Femur (tissue), 1 donor: ENCODE results near the gene DOCK10.

ENCODE experiments used
- DNase-seq: peaks from one replicate; pipeline ENCODE4 v3.0.0-alpha.2; 2017

The DOCK10 gene

DNA sequence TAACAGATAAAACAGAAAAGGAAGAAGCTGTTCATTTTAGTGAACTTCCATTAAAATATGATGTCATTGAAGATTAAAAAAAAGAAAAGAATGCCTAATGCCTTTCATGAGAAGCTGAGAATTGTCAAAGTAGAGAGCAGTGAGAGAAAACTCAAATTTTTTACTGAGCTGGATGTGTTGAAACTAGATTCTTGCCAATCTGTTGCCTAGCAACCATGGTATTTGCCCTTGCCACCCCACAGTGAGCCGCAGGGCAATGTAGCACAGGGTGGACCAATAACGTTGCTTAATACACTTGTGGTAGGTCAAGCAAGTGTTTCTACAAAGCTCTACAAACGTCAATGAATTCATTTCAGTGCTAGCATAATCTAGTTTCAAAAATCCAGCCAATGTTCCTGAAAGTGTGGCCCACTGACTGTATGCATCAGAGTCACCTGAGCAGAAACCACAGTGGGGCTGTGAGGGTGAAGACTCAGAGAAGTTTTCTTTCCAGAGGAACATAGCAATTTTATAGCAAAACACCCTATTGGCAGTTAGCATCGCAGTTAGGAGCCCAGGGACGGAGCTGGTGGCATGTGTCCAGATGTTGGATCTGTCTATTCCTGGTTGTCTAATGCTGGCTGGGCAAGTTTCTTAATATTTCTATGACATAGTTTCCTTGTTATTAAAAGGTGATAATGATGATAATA, 132.2 kb downstream of the DOCK10 start:
- DNase-seq: peak; percentile 76

DNA sequence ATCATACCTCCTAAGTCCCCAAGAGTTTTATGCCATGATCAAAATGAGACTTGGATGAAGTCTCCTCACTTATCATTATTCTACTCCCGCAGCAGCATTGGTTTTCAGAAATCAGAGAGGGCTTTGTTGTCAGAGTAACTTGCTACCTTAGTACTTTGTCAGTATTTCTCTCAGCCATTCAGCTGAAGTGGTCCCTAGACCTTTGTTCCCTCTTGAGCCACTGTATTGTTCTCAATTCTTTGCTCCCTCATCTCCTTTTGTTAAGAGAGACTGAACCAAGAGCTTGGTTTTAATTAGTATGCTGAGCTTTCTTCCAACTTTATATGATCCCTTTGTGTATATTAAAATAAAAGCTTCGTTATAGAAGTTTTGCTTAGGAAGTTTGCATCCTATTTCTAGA, 133.4 kb downstream of the DOCK10 start:
- no peak for DNase-seq

DNA sequence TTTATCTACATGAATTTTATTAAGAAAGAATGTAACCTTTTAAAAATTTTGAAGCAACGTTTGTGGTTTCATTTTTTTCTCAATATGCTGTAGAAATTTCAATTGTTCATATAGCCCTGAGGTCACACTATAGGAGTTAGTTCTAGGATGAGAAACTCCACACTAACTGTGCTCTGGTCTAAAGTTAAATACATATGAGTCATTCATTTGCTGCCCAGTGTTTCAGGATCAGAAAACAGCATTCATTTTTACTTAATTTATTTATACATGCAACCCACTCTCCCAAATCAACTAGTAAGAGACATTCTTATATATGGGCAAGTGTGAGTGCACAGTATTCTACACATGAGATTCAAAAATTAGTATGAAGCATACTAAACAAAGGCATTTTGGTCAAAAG, 137.9 kb downstream of the DOCK10 start:
- DNase-seq: no peak

DNA sequence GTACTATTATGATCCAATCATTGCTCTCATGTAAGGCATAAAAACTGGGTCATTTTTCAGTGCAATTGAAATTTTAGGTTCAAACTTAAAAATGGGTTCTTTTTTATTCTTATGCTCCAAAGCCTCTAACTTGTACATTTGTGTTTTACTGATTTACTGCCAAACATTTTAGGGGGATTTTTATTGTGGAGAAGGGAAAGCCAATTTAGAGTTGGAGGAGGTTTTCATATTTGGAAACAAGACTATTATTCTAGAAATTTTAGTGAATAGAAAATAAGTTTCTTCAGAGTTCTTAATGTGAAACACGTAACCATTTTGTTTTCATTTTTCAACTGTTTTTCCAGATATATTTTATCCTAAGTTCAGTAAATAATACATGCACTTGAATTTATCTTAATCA, 138.6 kb downstream of the DOCK10 start:
- no peak for DNase-seq

DNA sequence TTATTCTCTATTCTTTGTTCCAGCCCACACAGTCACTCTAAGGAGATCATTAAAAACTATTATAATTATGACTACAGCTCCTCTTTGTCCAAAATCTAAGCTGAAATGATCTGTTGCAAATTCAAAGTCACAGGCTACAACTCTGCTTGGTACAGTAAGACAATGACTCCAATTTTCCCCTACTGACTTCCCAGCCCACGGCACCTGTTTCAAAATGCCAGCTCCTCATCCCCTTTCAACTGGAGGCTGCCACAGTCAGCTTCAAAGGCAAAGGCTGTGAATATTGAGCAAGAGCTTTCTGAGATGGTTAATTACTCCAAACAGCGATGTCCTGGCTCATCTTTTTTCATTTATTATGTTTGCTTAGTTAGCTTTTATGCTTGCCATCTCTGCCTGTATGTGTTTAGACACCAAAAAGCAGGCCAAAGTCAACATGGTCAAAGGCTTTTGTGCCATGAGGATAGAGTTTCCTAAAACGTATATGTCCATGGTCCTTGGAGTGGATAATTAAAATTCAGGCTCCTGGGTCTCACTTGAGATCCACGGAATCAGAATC, 141.1 kb downstream of the DOCK10 start:
- no peak for DNase-seq

DNA sequence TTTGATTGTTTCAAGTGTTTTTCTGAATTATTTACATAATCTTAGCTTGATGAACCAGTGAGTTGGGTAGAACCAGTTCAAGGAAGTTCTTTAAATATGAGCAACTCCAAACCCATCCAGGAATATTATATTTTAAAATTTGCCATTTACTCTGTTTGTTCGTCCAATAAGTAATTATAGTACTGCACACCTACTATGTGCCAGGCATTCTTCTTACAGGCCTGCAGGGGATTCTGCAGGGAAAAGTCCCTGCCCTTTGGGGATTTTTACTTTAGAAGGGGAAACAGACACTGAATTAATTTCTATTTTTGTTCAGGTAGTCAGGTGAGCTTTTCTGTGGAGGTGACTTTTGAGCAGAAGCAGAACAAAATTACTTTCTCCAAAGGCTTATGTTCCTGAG, 146.9 kb downstream of the DOCK10 start:
- no peak for DNase-seq

DNA sequence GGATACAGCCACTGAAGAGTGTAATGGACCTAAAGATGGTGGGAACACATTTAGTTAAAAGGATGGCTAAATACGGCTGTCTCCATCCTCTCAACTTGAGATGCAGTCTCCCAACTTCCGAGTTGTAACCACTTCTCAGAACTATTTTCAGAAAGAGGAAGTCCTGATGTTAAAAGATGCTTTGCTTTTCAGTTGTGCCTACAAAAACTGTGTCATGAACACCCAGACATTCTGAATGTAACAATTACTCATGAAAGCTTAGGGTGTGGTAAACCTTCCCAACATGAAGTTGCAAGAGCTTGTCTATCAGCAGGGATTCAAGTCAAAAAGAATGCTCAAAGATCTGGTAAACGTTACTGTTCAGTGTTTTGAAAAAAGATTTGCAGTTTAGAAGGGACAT, 147.9 kb downstream of the DOCK10 start:
- no peak for DNase-seq

DNA sequence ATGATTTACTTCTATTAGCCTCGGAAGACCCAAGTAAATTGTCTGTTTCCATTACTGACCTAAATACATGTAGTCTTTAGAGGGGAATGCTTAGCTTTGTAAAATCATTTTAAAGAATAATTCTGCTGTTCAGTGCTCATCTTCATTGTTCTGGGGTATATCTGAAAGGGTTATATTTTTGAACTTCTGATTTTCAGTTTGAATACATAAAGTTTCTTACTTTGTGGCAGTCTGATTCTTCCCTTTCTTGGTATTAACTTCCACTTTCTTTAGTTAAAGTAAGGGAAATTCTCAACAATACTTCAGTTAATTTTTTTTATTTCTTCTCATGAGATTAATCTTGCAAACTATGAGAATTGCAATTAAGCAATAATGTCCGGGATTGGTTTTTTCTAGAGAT, 148.4 kb downstream of the DOCK10 start:
- no peak for DNase-seq

DNA sequence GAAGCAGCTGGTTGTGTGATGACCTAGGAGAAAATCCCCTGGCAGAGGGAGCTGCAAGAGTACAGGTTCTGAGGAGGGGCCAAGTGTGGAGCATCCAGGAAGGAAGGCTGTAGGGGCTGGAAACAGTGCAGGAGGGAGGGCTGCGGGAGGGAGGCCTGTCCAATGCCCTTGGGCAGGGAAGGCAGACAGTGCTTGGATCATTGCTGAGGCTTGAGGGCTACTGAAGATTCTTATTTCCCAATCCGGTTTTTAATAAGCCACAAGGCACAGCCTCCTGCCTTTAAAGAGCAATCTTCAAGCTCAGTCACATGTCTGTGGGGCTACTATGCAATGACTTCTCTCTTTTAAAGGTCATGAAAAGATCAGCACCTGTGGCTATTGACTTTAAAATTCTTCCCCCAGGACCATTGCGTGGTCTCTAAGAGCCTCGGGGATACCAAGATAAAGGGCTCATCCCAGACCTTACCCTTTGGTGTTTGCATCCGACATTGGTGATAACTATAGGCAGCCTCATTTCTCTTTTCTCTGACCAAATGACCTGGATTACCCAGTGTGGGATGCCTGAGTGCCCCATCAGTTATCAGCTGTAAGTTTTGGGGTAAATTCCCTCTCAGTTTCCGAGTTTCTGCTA, 149.6 kb downstream of the DOCK10 start:
- no peak for DNase-seq

DNA sequence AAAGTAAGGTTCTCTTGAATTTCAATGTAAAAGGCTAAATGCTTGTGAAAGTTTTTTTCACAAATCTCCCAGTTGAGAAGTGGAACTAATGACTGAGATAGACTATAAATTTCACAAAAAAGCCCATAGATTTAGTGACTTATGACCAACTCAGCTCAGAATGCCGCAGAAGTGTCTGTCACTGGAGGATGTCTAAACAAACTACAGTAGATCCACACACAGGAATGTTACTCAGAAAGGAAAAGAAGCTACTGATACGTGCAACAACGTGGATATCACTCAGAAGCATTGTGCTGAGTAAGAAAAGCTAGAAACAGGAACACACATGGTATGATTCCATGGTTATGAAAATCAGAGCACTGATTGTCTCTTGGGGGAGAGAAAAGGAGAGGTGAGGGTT, 151.9 kb downstream of the DOCK10 start:
- no peak for DNase-seq

DNA sequence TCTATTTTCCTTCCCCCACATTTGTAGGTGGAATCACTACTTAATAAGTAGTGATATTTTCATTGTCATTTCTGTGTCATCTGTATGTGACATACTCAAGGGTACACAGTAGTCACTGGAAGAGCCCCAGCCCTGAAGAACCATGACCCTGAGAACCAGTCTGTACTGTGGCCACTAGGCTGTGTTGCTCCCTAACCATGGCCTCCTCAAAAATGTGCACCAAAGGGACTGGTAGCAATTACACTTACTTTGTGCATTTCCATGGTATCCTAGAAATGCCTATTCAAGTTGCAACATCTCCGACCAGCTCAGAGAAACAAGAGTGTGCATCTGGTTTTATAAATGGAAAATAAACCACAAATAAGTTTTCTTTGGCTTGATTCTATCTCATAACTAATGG, 155.1 kb downstream of the DOCK10 start:
- no peak for DNase-seq

DNA sequence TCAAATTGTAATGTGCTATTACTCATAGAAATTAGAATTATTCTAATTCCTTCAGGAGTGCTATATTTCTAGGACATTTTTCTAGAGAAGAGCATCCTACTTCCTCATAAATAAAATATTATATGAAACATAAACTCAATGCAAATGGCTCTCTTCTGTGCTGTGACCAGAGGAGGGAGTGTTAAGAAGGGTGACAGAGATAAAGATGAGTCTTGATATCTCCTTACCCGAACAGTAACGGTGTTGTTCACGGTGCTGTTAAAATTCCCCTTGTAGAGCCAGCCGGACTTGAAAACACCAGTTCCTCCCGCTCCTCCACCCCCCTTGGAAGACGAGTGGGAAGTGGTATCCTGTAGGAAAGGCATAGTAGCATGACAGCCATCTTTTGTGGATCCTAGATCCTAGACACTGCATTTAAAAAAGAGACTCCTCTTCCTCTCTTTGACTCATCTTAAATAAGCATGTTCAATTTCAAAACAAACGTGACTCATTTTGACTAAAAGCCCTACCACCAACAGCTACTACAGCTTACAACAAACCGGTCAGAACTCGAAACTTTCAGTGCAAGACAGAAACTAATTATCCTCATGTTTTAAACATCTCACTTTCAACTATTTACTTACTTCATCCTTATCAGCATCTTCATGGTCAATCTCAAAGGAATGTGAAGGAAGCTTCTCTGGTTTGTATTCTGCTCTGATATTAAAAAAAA, 156.3 kb downstream of the DOCK10 start:
- no peak for DNase-seq

DNA sequence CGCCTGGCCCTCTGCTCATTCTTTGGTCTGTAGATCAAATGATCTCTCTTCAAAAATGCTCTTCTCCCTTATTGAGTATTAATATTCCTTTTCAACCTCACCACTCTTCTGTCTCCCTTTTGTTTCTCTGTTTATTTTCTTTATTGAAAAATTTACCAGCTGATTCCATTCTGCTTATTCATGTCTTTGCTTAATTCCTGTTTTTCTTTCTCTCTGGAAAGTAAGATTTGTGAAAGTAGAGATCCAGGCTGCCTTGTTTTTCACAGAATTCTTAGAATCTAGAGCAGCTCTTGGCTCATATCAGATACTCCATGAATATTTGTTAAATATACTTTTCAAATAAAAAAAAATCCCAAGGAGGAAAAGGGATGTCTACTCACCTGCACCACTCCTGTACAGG, 157.0 kb downstream of the DOCK10 start:
- DNase-seq: no peak

DNA sequence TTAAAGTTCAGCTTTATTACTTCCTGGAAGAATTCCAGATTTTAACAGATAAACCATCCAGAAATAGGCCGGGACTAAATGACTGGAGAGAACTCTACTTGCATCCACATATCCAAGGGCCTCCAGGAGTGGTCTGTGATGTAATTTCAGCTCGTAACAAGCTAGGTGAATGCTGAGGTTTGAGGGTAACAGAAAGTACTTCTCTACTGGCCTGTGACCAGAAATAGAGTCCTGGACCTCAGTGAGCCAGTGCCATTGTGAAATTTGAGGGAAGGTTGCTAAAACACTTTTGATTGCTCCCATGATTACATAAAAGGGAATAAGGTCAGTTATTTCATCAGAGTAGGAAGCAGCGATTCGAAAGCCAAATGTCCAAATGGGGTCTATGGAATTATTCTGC, 158.1 kb downstream of the DOCK10 start:
- DNase-seq: no peak

DNA sequence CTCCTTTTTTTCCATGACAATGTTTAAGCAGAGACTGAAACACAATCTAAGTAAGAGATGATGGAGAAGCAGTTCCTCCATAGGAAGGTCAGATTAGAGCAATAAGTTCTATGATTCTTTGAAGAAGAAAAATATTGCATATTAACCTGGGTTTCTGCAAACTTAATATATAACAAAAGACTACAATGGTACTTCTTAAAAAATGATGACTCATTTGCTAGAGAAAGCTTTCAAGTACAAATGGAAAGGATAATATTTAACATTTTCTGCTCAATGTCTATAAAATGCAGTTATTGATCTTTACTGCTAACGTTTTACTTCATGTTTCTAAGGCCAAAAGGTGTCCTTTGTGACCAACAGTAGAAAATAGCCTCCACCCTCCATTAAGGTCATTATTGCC, 158.6 kb downstream of the DOCK10 start:
- DNase-seq: no peak

DNA sequence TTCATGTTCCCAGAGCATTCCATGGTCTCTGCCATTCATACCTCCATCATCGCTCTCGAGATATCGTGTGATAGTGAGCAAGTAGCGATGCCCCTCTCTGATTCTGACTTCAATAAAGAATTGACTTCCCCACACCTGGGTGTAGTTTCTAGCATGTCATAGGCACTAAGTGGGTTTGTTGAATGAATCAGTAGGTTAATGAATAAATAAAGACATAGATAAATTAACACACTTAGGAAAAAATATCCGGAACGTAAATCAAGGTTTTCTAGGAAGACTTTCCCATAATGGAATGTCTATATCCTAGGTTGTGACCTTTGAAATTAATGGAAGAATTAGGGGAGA, 159.1 kb downstream of the DOCK10 start:
- DNase-seq: no peak

DNA sequence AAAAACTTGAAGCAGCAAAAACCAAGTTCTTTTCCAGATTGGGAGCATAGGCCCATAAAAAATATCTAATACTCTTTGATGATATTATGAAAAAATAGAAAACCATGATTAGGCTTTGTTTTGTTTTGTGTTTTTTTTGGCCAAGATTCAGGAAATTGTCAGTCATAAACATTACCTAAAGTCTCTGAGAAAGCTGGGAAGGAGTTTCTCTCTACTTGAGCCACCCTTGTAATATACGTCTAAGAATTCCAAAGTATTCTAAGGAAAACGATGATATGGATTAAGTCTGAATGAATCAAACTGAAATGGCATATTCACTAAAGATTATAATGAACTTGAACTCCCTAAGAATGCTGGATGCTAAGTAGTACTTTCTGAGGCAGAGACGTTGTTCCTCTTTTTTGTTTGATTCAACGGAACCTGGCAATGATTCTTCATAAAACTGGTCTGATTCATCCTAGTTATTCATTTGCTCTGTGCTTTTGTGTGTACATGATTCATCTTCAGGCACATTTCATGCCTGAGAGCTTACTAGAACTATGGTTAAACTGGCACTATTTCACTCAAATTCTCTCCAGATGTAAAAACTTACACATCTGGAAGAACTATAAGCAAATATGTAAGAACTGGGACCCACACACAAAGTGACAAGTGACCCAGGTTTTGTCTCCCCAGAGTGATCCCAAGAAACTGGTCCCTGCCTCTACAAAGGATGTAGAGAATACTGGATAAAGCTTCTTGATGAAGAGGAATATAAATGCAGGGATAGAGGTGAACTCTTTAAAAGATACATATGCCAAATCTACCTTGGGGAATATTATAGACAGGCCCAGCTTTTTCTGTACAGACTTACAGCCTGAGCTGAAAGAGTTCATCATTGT, 159.7 kb downstream of the DOCK10 start:
- DNase-seq: no peak

DNA sequence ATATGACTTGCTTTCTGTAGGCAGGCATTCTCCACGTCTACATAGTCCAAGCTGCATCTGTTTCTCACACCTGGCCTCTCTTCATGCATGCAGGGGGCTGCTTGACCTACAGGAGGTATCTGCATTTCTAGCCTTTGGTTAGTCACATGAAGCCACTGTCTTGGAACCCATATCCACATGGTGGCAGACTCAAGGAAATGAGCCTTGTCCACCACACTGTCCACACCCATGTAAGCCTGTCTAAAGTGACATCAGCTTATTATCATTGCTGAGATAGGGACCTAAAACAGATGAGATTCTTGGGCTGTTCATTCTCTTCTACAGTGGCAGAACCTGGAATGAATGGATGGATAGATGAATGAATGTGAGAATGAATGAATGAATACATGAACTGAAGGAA, 160.4 kb downstream of the DOCK10 start:
- no peak for DNase-seq

DNA sequence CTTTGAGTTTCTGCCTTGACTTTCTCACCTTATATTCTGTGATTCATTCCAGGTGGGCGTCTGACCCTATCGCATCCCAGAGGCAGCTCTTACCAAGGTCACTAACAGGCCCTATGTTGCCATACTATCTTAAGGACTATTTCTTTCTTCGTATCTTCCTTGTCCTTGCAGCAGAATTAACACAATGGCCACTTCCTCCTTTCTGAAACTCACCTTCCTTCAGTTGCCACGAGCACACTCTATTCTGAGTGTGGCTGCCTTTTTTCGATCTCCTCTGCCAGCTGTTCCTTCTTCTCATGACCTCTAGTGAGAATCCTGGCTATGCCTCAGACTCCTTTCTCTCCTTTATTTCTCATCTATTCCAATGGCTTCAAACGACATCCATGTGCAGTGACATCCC, 165.7 kb downstream of the DOCK10 start:
- DNase-seq: no peak

DNA sequence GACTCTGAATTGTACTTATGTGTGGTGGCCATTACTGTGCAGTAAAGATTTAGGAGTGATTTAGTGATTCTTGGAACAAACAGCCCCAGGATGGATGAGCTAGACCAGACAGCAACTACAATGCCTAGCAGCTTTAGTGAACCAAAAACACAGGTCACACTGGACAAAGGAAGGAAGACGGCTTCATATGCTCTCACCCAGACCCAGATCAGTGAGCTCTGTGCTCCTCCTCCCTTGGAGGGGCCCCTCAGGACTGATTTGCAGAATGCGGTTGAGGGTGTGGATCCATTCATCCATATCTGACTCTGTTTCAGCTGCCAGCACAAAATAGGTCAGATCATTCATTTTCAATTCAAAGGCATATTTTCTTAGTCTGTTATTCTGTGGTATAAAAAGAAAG, 166.4 kb downstream of the DOCK10 start:
- no peak for DNase-seq

DNA sequence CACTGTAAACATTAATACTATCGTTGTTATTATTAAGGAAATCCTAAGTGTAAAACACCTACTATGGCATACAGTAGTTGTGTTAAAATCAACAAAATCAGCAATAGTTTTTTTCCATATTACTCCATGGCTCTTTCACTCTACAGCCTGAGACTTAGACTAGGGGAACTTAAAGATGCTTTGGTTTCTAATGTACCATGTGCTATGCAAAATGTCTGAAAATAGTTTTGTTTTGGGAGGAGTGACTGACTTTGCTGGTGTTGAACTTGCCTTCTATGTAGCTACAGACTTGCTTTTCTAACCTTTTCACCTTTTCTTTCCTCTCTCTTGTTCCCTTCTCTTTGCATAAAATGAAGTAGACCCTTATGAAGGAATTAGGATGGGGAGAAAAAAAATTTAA, 167.1 kb downstream of the DOCK10 start:
- no peak for DNase-seq

DNA sequence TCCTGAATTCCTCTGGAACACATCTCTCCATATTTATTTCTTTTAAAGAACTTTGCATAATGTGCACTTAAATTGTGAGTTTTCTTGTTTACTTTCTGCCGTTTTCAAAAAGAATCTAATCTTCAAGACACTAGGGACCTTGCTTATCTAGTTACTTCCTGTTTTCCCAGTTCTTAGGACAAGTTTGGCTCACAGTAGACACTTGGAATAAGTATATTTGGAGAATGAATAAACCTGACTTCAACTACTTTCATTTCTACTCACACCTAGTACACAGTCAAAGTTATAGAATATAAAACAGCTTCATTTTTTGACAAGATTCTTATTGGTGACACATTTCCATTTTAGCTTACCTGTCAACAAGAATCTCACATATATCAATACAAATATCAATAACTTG, 170.5 kb downstream of the DOCK10 start:
- no peak for DNase-seq

DNA sequence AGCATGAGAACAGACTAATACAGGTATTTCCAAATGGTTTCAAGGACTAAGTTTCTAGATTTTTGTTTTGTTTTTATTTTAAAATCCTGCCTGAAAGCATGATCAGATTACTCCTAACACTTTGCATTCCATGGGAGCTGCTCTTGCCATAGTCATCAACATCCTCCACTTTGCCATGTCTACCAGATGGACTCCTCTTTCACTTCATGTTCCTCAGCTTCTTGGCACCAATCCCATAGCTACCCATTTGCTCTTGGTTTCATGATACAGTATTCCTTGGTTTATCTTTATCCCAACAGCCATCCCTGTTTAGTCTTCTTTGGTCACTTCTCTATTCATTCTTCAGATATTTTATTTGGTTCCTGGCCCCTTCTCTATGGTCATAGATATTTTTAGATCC, 171.9 kb downstream of the DOCK10 start:
- DNase-seq: no peak
